Muscle layer of duodenum (tissue), 2 donors: ENCODE results near the gene RTCB.

Source experiments
- H3K27ac ChIP-seq: one replicate; pipeline ENCODE4 v1.7.0; 2013; ENCODE audit warnings: mild to moderate bottlenecking, low read length
- H3K27me3 ChIP-seq: one replicate; pipeline ENCODE4 v1.7.0; 2013; ENCODE audit warnings: low read depth, mild to moderate bottlenecking, control low read depth, low read length
- H3K36me3 ChIP-seq, 2 donors: one replicate each; pipeline ENCODE4 v1.7.0; 2013; ENCODE audit warnings: low read length in 2 of 2, control low read depth in 1 of 2, mild to moderate bottlenecking in 1 of 2; ENCODE audit not compliant: insufficient read depth in 2 of 2, control insufficient read depth in 1 of 2
- H3K4me1 ChIP-seq, 2 donors: one replicate each; pipeline ENCODE4 v1.7.0; 2013; ENCODE audit warnings: low read length in 2 of 2, mild to moderate bottlenecking in 2 of 2, control low read depth in 1 of 2, moderate library complexity in 1 of 2; ENCODE audit not compliant: insufficient read depth in 2 of 2, control insufficient read depth in 1 of 2
- H3K4me3 ChIP-seq, 2 donors: one replicate each; pipeline ENCODE4 v1.7.0; 2013; ENCODE audit warnings: low read length in 2 of 2, low read depth in 1 of 2, mild to moderate bottlenecking in 1 of 2
- H3K9me3 ChIP-seq, 2 donors: one replicate each; pipeline ENCODE4 v1.7.0; 2013; ENCODE audit warnings: low read length in 2 of 2, control low read depth in 1 of 2, mild to moderate bottlenecking in 1 of 2; ENCODE audit not compliant: control insufficient read depth in 1 of 2
- donor health status: healthy.

The RTCB gene

GRCh38 chr22:32411829-32412592 lies at the start of gene RTCB:
Gene RTCB (minus strand): TSS chr22:32412247. CDS start chr22:32412156, 91 bp downstream.
- peak within 1 kb of the TSS; percentile 84 for H3K27ac ChIP-seq

DNA sequence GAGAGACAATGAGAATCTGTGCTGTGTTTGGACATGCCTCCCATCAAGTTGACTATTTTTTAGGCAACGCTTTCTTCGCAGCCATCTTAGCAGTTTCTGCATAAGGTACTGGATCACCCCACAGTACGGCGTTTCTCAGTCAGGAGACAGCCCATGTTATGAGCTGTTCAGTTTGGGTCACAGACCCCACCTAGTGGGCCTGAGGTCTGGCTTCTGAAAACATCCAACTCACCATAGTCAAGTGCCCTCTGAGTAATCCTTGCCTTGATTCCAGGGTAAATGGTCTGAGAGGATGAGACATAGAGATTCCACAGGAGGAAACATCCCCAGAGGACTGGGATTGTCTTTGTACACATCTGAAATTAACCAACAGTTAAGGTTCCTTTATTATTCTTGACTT lies 45.0 kb upstream of the RTCB start:
- no peaks in the 10 kb centered on the region for H3K27me3 ChIP-seq
- no peak overlapping the region for H3K27ac ChIP-seq
- no peak overlapping the region for H3K4me3 ChIP-seq
- no peaks in the 10 kb centered on the region for H3K4me1 ChIP-seq
- no peaks in the 10 kb centered on the region for H3K36me3 ChIP-seq
- no peaks in the 10 kb centered on the region for H3K9me3 ChIP-seq

More at GRCh38 chr22:32411829-32412592, at the start of gene RTCB:
- Histone ChIP-seq H3K4me3 (peak within 1 kb of the TSS; percentile 98 to 99), H3K9me3 (no peaks in the 10 kb centered on the region), H3K36me3 (peaks cover 18 to 19% of the 10 kb centered on the region in 2 donors), H3K4me1 (peaks cover 16 to 25% of the 10 kb centered on the region in 2 donors), H3K27me3 (no peaks in the 10 kb centered on the region)

DNA sequence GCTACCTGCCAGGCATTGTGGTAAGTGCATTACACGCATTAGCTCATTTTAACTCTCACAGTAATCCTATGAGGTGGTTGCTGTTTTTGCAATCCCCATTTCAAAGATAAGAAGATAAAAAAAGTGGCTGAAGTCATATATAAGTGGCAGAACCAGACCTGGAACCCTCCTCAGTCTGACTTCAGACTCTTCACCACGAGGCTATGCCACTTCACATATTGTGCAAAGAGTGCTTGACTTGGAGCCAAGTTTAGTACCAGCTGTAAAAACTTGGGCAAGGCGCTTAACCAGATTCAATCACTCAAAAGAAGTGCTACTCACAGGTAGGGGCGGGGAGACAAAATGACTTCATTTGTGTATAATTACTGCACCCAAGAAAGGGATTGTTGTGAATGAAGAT lies 36.9 kb upstream of the RTCB start:
- H3K9me3 ChIP-seq: no peaks in the 10 kb centered on the region
- no peak overlapping the region for H3K4me3 ChIP-seq
- H3K36me3 ChIP-seq: no peaks in the 10 kb centered on the region
- no peaks in the 10 kb centered on the region for H3K4me1 ChIP-seq
- no peaks in the 10 kb centered on the region for H3K27me3 ChIP-seq
- no peak overlapping the region for H3K27ac ChIP-seq

- no peaks in the 10 kb centered on the region for H3K4me1 ChIP-seq
- H3K27me3 ChIP-seq: no peaks in the 10 kb centered on the region
- no peaks in the 10 kb centered on the region for H3K36me3 ChIP-seq
- H3K27ac ChIP-seq: no peak overlapping the region
- no peak overlapping the region for H3K4me3 ChIP-seq
- H3K9me3 ChIP-seq: no peaks in the 10 kb centered on the region
These were observed 34.3 kb upstream of the RTCB start for GRCh38 chr22:32446321-32446720.

DNA sequence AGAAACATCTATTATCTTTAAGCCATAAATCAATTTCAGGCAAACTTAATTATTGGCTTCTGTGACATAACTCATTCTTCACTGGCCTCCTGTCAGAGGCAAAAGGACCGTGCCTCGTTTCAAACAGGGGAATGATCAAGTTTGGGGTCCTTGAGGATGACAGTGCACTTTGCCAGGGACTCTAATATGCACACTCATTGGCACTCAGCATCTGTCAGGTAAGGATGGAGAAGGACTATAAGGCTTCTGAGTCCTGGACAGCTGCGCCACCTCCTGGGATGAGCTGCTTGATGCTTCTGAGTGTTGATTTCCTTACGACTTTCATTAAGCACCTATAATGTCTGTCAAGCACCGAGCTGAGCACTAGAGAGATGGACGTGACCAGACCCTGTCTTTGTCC lies 32.0 kb upstream of the RTCB start:
- Histone ChIP-seq H3K4me1 (no peaks in the 10 kb centered on the region), H3K36me3 (no peaks in the 10 kb centered on the region), H3K9me3 (no peaks in the 10 kb centered on the region), H3K4me3 (no peak overlapping the region), H3K27me3 (no peaks in the 10 kb centered on the region), H3K27ac (no peak overlapping the region)

DNA sequence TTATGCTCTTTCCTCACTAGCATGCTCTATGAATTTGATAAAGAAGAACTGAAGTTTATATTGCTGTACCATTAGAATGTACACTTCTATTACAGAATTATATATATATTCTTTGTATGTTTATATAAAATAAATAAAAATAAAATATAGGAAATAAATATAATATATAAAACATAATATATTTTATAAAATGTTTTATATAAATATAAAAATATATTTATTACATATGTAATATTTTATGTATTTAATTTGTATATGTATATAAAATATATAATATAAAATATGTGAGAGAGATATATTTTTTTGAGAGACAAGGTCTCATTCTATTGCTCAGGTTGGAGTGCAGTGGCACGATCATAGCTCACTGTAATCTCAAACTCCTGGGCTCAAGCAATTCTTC lies 18.3 kb upstream of the RTCB start:
- H3K27me3 ChIP-seq: no peaks in the 10 kb centered on the region
- H3K27ac ChIP-seq: no peak overlapping the region
- H3K4me1 ChIP-seq: no peaks in the 10 kb centered on the region
- H3K9me3 ChIP-seq: no peaks in the 10 kb centered on the region
- no peak overlapping the region for H3K4me3 ChIP-seq
- no peaks in the 10 kb centered on the region for H3K36me3 ChIP-seq

DNA sequence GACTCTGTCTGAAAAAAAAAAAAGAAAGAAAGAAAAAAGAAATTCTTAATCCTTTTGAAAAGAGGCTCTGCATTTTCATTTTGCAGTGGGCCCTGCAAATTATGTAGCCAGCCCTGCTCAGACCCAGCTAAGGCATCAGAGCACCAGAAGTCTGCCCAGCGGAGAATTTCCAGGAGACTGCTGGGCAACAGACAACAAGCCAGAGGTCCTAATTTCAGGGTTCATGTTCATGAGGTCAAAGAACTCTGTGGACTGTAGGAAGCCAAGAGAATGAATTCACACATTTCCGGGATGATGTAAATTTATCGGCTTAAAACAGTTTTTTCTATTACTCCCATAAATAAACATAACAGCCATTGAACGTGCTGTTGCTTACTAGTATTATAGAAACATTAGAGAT lies 14.8 kb upstream of the RTCB start:
- no peaks in the 10 kb centered on the region for H3K4me1 ChIP-seq
- no peaks in the 10 kb centered on the region for H3K9me3 ChIP-seq
- no peaks in the 10 kb centered on the region for H3K27me3 ChIP-seq
- H3K27ac ChIP-seq: no peak overlapping the region
- H3K36me3 ChIP-seq: no peaks in the 10 kb centered on the region
- no peak overlapping the region for H3K4me3 ChIP-seq

GRCh38 chr22:32423664-32424063 lies 11.6 kb upstream of the RTCB start:
- no peaks in the 10 kb centered on the region for H3K9me3 ChIP-seq
- H3K36me3 ChIP-seq: no peaks in the 10 kb centered on the region
- no peaks in the 10 kb centered on the region for H3K4me1 ChIP-seq
- H3K4me3 ChIP-seq: no peak overlapping the region
- peaks cover 5% of the 10 kb centered on the region for H3K27me3 ChIP-seq
- no peak overlapping the region for H3K27ac ChIP-seq

- Histone ChIP-seq H3K4me1 (no peaks in the 10 kb centered on the region), H3K27me3 (peaks cover 5% of the 10 kb centered on the region), H3K4me3 (no peak overlapping the region), H3K36me3 (no peaks in the 10 kb centered on the region), H3K9me3 (no peaks in the 10 kb centered on the region), H3K27ac (no peak overlapping the region)
These were observed 10.0 kb upstream of the RTCB start for GRCh38 chr22:32422062-32422461.

DNA sequence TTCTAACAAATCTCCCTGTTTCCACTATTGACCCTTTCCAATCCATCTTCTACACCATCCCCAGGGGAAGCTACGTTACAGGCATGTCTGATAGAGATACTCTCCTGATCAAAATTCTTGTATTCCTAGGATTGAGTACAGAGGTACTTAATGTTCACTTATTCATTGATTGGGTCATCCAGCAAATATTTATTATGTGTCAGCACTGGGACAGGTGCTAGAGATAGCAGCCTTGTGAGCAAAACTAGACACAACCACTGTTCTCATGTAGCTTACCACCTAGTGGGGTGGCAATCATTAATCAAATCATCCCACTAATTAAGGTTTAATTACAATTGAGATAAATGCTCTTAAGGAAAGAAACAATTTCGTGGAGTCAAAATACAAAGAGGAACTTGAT lies 9.4 kb upstream of the RTCB start:
- Histone ChIP-seq H3K27me3 (peaks cover 5% of the 10 kb centered on the region), H3K36me3 (no peaks in the 10 kb centered on the region), H3K27ac (no peak overlapping the region), H3K4me1 (no peaks in the 10 kb centered on the region), H3K9me3 (no peaks in the 10 kb centered on the region), H3K4me3 (no peak overlapping the region)

DNA sequence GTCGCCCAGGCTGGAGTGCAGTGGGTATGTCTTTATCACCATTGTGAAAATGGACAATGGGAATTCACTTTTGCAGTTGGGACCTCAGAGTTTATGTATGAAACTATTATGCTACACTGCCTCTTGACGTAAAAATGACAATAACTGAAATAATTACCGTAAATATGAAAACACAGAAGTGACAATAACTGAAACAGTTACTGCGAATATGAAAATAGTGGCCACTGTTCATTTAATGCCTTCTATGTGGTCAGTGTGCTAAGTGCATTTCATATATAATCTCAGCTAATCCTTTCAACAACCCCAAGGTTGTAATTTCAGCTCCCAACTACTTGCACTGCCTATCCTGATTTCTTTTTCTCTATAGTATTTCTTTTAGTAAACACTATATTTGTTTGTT lies 5.9 kb upstream of the RTCB start:
- H3K4me3 ChIP-seq: no peak overlapping the region
- no peaks in the 10 kb centered on the region for H3K36me3 ChIP-seq
- H3K27ac ChIP-seq: no peak overlapping the region
- H3K27me3 ChIP-seq: peaks cover 5% of the 10 kb centered on the region
- no peaks in the 10 kb centered on the region for H3K4me1 ChIP-seq
- H3K9me3 ChIP-seq: no peaks in the 10 kb centered on the region

DNA sequence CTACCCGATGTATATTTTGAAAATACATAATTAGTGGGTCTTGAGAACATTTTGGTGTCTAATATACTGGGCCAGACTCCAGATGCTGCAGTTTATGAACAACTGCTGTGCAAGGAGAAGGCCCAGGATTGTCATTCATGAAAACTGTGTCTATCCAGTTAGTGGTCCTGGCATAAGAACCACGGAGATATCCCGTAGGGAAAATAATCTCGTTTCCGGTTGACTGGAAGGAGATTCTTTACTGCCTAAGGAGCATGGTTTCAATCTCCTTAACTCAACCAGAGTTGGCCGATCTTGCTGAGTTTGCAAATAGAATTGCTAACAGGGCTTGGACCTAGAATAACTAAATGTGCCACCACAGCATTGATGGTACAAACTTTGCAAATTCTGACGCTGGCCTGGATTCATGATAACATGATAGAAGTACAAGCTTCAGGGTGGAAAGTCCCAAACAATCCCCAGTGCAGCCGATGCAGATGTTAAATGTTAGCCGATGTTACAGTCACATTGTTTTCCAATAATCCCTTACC lies 4.6 kb upstream of the RTCB start:
- Histone ChIP-seq H3K36me3 (no peaks in the 10 kb centered on the region), H3K4me1 (no peaks in the 10 kb centered on the region), H3K27ac (no peak overlapping the region), H3K4me3 (no peak overlapping the region), H3K9me3 (no peaks in the 10 kb centered on the region), H3K27me3 (peaks cover 5% of the 10 kb centered on the region)
